Spleen (tissue), 7 donors: ENCODE measurements around the gene ENOX2.

ENCODE experiments used
- POLR2A ChIP-seq, 3 donors: fragments of 450-650 bp; IDR thresholded peaks; one replicate each; pipeline ENCODE4 v1.5.1; 2017; ENCODE audit warnings: antibody characterized with exemption in 3 of 3, mild to moderate bottlenecking in 1 of 3
- POLR2AphosphoS5 ChIP-seq, 3 donors: sonication (generic); formaldehyde crosslinking; IDR thresholded peaks; one replicate each; pipeline ENCODE4 v1.5.1; 2017; ENCODE audit warnings: antibody characterized with exemption in 3 of 3
- TF ChIP-seq, protein P1 (sequence below), 11 experiments: fragments of 200-600 bp in 7 of 11; fragments of 450-650 bp in 4 of 11; sonication (generic) in 4 of 11; IDR thresholded peaks in 8 of 11; conservative IDR thresholded peaks in 3 of 11; 1 replicate in 7 of 11; 2 replicates in 4 of 11; pipeline versions ENCODE4 v1.4.0 to v1.8.0; 2016 to 2021; ENCODE audit warnings: antibody characterized with exemption in 11 of 11, inconsistent platforms in 4 of 11, mild to moderate bottlenecking in 1 of 11
- donor health status: DM: no; HTN: no; CAD: no; lungs with moderate emphysema.
- donor health status: DM: no; HTN: no; CAD: no.
- donor health status: DM: no; HTN: no; CAD: no.

- no peak for TF ChIP-seq POLR2A (IDR thresholded peaks at IDR 0.05)
- TF ChIP-seq, protein P1, sequence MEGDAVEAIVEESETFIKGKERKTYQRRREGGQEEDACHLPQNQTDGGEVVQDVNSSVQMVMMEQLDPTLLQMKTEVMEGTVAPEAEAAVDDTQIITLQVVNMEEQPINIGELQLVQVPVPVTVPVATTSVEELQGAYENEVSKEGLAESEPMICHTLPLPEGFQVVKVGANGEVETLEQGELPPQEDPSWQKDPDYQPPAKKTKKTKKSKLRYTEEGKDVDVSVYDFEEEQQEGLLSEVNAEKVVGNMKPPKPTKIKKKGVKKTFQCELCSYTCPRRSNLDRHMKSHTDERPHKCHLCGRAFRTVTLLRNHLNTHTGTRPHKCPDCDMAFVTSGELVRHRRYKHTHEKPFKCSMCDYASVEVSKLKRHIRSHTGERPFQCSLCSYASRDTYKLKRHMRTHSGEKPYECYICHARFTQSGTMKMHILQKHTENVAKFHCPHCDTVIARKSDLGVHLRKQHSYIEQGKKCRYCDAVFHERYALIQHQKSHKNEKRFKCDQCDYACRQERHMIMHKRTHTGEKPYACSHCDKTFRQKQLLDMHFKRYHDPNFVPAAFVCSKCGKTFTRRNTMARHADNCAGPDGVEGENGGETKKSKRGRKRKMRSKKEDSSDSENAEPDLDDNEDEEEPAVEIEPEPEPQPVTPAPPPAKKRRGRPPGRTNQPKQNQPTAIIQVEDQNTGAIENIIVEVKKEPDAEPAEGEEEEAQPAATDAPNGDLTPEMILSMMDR (IDR thresholded peaks at IDR 0.05 in 8 of 11, conservative IDR thresholded peaks at IDR 0.05 in 3 of 11), result no peak
- no peak for TF ChIP-seq POLR2AphosphoS5 (IDR thresholded peaks at IDR 0.05)
Observed at GRCh38 chrX:130902446-130902782, 595 bp downstream of the ENOX2 start.
